ENCODE results near the gene MIER2. TPM values are rescaled to one million over a fixed set of nuclear protein-coding genes. Genes with fewer than 3 reads are reported as not detected.

The MIER2 gene
- polyA plus RNA-seq, 3 donors: 3.6 to 21.9 (median 6.9) TPM

GRCh38 chr19:310141-310651 is 34.4 kb downstream of the MIER2 start:
- H3K36me3 Mint-ChIP-seq: peaks cover 65 to 78% of the 10 kb centered on the region in 2 donors
- Histone ChIP-seq H2AFZ (ENCODE audit: insufficient read depth, low read depth, low read length, poor library complexity, severe bottlenecking) (no peak overlapping the region), H4K20me1 (ENCODE audit: insufficient read depth, low read length) (peaks cover 75% of the 10 kb centered on the region), H3K4me2 (replicated peaks; ENCODE audit: extremely low read depth, low read length, poor library complexity, severe bottlenecking) (no peak overlapping the region), H3K27me3 (ENCODE audit: control insufficient read depth in 2 of 2, insufficient read depth in 2 of 2, low read length in 2 of 2) (no peaks in the 10 kb centered on the region), H3K27ac (ENCODE audit: low read depth in 1 of 2, low read length in 2 of 2) (no peak overlapping the region), H3K36me3 (replicated peaks in 1 of 2; ENCODE audit: control insufficient read depth in 1 of 2, insufficient read depth in 2 of 2, low read length in 2 of 2) (peaks cover 79 to 95% of the 10 kb centered on the region in 2 donors), H3K79me2 (ENCODE audit: insufficient read depth, low read length) (peaks cover 2% of the 10 kb centered on the region), H3K4me3 (replicated peaks in 1 of 3; ENCODE audit: low read depth in 2 of 3, low read length in 3 of 3) (no peak overlapping the region), H3K9ac (ENCODE audit: insufficient read depth, low read length, poor library complexity, severe bottlenecking) (no peak overlapping the region), H3K9me3 (replicated peaks in 1 of 2; ENCODE audit: control insufficient read depth in 1 of 2, insufficient read depth in 1 of 2, low read length in 2 of 2) (no peaks in the 10 kb centered on the region), H3K4me1 (ENCODE audit: control insufficient read depth in 1 of 2, insufficient read depth in 2 of 2, low read length in 2 of 2) (no peaks in the 10 kb centered on the region)
- no peaks in the 10 kb centered on the region for H3K9me3 Mint-ChIP-seq
- intact Hi-C loops (cut with micrococcal nuclease): no loop called here
- no peak overlapping the region for H3K4me3 Mint-ChIP-seq
- H3K27ac Mint-ChIP-seq: peak overlapping the region in 1 of 7 donors; percentile 30
- H3K27me3 Mint-ChIP-seq (ENCODE audit: low read depth in 3 of 3): peaks cover 1 to 2% (median 2%) of the 10 kb centered on the region in 3 donors
- WGBS (ENCODE audit: insufficient coverage): 93% methylated on average over 29 of the region's 30 CpGs
- TF ChIP-seq, protein P1, sequence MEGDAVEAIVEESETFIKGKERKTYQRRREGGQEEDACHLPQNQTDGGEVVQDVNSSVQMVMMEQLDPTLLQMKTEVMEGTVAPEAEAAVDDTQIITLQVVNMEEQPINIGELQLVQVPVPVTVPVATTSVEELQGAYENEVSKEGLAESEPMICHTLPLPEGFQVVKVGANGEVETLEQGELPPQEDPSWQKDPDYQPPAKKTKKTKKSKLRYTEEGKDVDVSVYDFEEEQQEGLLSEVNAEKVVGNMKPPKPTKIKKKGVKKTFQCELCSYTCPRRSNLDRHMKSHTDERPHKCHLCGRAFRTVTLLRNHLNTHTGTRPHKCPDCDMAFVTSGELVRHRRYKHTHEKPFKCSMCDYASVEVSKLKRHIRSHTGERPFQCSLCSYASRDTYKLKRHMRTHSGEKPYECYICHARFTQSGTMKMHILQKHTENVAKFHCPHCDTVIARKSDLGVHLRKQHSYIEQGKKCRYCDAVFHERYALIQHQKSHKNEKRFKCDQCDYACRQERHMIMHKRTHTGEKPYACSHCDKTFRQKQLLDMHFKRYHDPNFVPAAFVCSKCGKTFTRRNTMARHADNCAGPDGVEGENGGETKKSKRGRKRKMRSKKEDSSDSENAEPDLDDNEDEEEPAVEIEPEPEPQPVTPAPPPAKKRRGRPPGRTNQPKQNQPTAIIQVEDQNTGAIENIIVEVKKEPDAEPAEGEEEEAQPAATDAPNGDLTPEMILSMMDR (IDR thresholded peaks at IDR 0.05): no peak
- DNase-seq: no peak
- H3K4me1 Mint-ChIP-seq: no peaks in the 10 kb centered on the region

- H4K20me1 ChIP-seq (ENCODE audit: insufficient read depth, low read length): peaks cover 78% of the 10 kb centered on the region
- H3K36me3 Mint-ChIP-seq: peaks cover 57 to 73% of the 10 kb centered on the region in 2 donors
- no peaks in the 10 kb centered on the region for H3K9me3 ChIP-seq (replicated peaks in 1 of 2; ENCODE audit: control insufficient read depth in 1 of 2, insufficient read depth in 1 of 2, low read length in 2 of 2)
- H3K79me2 ChIP-seq (ENCODE audit: insufficient read depth, low read length): peaks cover 2% of the 10 kb centered on the region
- no peaks in the 10 kb centered on the region for H3K4me1 ChIP-seq (ENCODE audit: control insufficient read depth in 1 of 2, insufficient read depth in 2 of 2, low read length in 2 of 2)
- peaks cover 72 to 87% of the 10 kb centered on the region in 2 donors for H3K36me3 ChIP-seq (replicated peaks in 1 of 2; ENCODE audit: control insufficient read depth in 1 of 2, insufficient read depth in 2 of 2, low read length in 2 of 2)
- TF ChIP-seq, protein P1 (IDR thresholded peaks at IDR 0.05): no peak
- no peaks in the 10 kb centered on the region for H3K9me3 Mint-ChIP-seq
- no peaks in the 10 kb centered on the region for H3K27me3 ChIP-seq (ENCODE audit: control insufficient read depth in 2 of 2, insufficient read depth in 2 of 2, low read length in 2 of 2)
- H2AFZ ChIP-seq (ENCODE audit: insufficient read depth, low read depth, low read length, poor library complexity, severe bottlenecking): no peak overlapping the region
- 95% methylated on average over 12 of the region's 14 CpGs for WGBS (ENCODE audit: insufficient coverage)
- no peak overlapping the region for H3K27ac ChIP-seq (ENCODE audit: low read depth in 1 of 2, low read length in 2 of 2)
- intact Hi-C loops (cut with micrococcal nuclease): no loop called here
- H3K27me3 Mint-ChIP-seq (ENCODE audit: low read depth in 3 of 3): peaks cover 0 to 1% (median 0%) of the 10 kb centered on the region in 3 donors
- H3K4me3 Mint-ChIP-seq: no peak overlapping the region
- H3K4me2 ChIP-seq (replicated peaks; ENCODE audit: extremely low read depth, low read length, poor library complexity, severe bottlenecking): no peak overlapping the region
- no peaks in the 10 kb centered on the region for H3K4me1 Mint-ChIP-seq
- DNase-seq: no peak
- H3K27ac Mint-ChIP-seq: peak overlapping the region in 2 of 7 donors; percentile 46 to 60
- no peak overlapping the region for H3K4me3 ChIP-seq (replicated peaks in 1 of 3; ENCODE audit: low read depth in 2 of 3, low read length in 3 of 3)
- no peak overlapping the region for H3K9ac ChIP-seq (ENCODE audit: insufficient read depth, low read length, poor library complexity, severe bottlenecking)
Measured at GRCh38 chr19:309206-309565, 35.4 kb downstream of the MIER2 start.

Data from CD14-positive monocyte (primary cell).